Smooth muscle cell (in vitro differentiated cells): ENCODE results near the gene PLCL1. TPM values are rescaled to one million over a fixed set of nuclear protein-coding genes. Genes with fewer than 3 reads are reported as not detected.

Experiments used
- DNase-seq: peaks from one replicate; lab custom pipeline; 2025; ENCODE audit not compliant: unreplicated experiment; lab: John Stamatoyannopoulos, UW
- H2AFZ ChIP-seq: fragments of 200-600 bp; sonication (generic); 2 replicates; pipeline ENCODE4 v1.6.0; 2016; ENCODE audit warnings: antibody characterized with exemption, low read depth, mild to moderate bottlenecking
- H3F3A ChIP-seq: fragments of 200-600 bp; sonication (generic); 2 replicates; pipeline ENCODE4 v1.6.0; 2017; ENCODE audit warnings: antibody characterized with exemption, low read depth
- H3K27ac ChIP-seq: fragments of 200-600 bp; sonication (generic); 2 replicates; pipeline ENCODE4 v1.5.1; 2016; ENCODE audit warnings: low read depth, mild to moderate bottlenecking
- H3K27me3 ChIP-seq: fragments of 200-600 bp; sonication (generic); 2 replicates; pipeline ENCODE4 v1.6.1; 2016; ENCODE audit warnings: low read depth, mild to moderate bottlenecking
- H3K36me3 ChIP-seq: fragments of 200-600 bp; sonication (generic); 2 replicates; pipeline ENCODE4 v1.5.1; 2016; ENCODE audit warnings: low read depth
- H3K4me1 ChIP-seq: fragments of 200-600 bp; sonication (generic); 2 replicates; pipeline ENCODE4 v1.5.1; 2016; ENCODE audit warnings: low read depth
- H3K4me2 ChIP-seq: fragments of 200-600 bp; sonication (generic); 2 replicates; pipeline ENCODE4 v1.6.0; 2016; ENCODE audit warnings: mild to moderate bottlenecking
- H3K4me3 ChIP-seq: fragments of 200-600 bp; sonication (generic); 2 replicates; pipeline ENCODE4 v1.5.1; 2016; ENCODE audit warnings: mild to moderate bottlenecking
- H3K79me2 ChIP-seq: fragments of 200-600 bp; sonication (generic); 2 replicates; pipeline ENCODE4 v1.6.0; 2016; ENCODE audit warnings: low read depth, mild to moderate bottlenecking
- H3K9ac ChIP-seq: fragments of 200-600 bp; sonication (generic); 2 replicates; pipeline ENCODE4 v1.6.0; 2016; ENCODE audit warnings: low read depth
- H3K9me3 ChIP-seq: fragments of 200-600 bp; sonication (generic); replicated peaks from 2 replicates; pipeline ENCODE4 v1.5.1; 2016; ENCODE audit warnings: low read depth
- H4K20me1 ChIP-seq: fragments of 200-600 bp; sonication (generic); 2 replicates; pipeline ENCODE4 v1.6.0; 2016; ENCODE audit warnings: low read depth
- CTCF ChIP-seq: fragments of 200-600 bp; sonication (generic); IDR thresholded peaks from 2 replicates; pipeline ENCODE4 v1.5.1; 2017; ENCODE audit warnings: borderline replicate concordance, mild to moderate bottlenecking, antibody characterized with exemption; ENCODE audit not compliant: insufficient read depth, poor library complexity, severe bottlenecking
- WGBS: methylation state at CpG from one replicate; pipeline ENCODE4 v1.1.7; 2016; ENCODE audit warnings: low lambda C conversion rate; 5-methylcytosine and 5-hydroxymethylcytosine counted together
- polyA plus RNA-seq: library from polyadenylated mRNA; unstranded; fragments of >200 nt; fragmentation: Nextera tagmentation; extraction: Ambion mirVana; gene quantifications from 2 replicates; pipeline ENCODE4 v1.2.1, GENCODE V29; 2016
- total RNA-seq: library from RNA; depleted of rRNA; stranded (reverse); fragments of >200 nt; gene quantifications from 2 replicates; pipeline ENCODE4 v1.2.3, GENCODE V29; 2014

Gene PLCL1
- total and polyA plus RNA-seq, 2 experiments from 2014 or later = 0.87 to 1.3 TPM

- 66% methylated on average over 6 of the region's 6 CpGs for WGBS
- Histone ChIP-seq H3K27me3 (no peaks in the 10 kb centered on the region), H3K9ac (no peak overlapping the region)
These were observed 89.2 kb downstream of the PLCL1 start for GRCh38 chr2:197893403-197894177.

DNA sequence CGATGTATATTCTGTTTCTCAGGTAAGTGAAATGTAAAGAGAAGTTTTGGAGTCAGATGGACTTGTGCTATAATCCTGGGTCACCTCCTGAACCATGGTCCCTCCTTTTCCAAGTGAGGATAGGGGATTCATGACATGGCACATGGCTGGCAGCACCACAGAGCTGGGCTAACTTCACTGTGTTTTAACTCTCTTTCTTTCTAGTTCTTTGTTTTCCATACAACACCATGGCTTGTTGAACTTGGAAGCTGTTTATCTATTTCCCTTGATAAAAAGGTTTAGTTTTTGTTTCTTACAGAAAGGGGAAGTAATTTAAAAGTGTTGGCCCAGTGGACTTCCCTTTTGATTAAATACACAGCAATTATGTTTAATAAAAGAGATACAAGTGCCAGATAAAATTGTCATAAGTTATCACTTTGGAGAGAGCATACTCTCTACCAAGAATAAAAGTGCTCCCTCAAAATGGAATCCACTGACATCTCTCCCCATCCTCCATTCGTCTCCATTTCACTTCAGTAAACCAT, 90.4 kb downstream of the PLCL1 start:
- WGBS = 70% methylated on average over 2 of the region's 2 CpGs

More at GRCh38 chr2:197893403-197894177, 89.2 kb downstream of the PLCL1 start:
- TF ChIP-seq CTCF = no peak
- no peaks in the 10 kb centered on the region for H3F3A ChIP-seq
- no peaks in the 10 kb centered on the region for H4K20me1 ChIP-seq
- H2AFZ ChIP-seq = no peak overlapping the region
- H3K36me3 ChIP-seq = no peaks in the 10 kb centered on the region
- no peaks in the 10 kb centered on the region for H3K79me2 ChIP-seq
- no peak overlapping the region for H3K4me3 ChIP-seq
- DNase-seq = no peak
- no peak overlapping the region for H3K27ac ChIP-seq
- no peak overlapping the region for H3K4me2 ChIP-seq
- H3K4me1 ChIP-seq = peaks cover 10% of the 10 kb centered on the region
- no peaks in the 10 kb centered on the region for H3K9me3 ChIP-seq

GRCh38 chr2:197897960-197898678, 93.7 kb downstream of the PLCL1 start:
- TF ChIP-seq CTCF = no peak
- Histone ChIP-seq H3K4me1 (no peaks in the 10 kb centered on the region), H4K20me1 (no peaks in the 10 kb centered on the region), H3K4me2 (no peak overlapping the region), H3K79me2 (no peaks in the 10 kb centered on the region), H3K9me3 (no peaks in the 10 kb centered on the region), H3K27me3 (no peaks in the 10 kb centered on the region), H2AFZ (no peak overlapping the region), H3K4me3 (no peak overlapping the region), H3K27ac (no peak overlapping the region), H3K36me3 (no peaks in the 10 kb centered on the region), H3F3A (no peaks in the 10 kb centered on the region), H3K9ac (no peak overlapping the region)
- DNase-seq = no peak
- 91% methylated on average over 4 of the region's 4 CpGs for WGBS

More for the DNA sequence above, 90.4 kb downstream of the PLCL1 start:
- no peak for DNase-seq
- H3K9ac ChIP-seq = no peak overlapping the region
- H3K4me1 ChIP-seq = no peaks in the 10 kb centered on the region
- H4K20me1 ChIP-seq = no peaks in the 10 kb centered on the region
- no peaks in the 10 kb centered on the region for H3F3A ChIP-seq
- H3K4me3 ChIP-seq = no peak overlapping the region
- no peaks in the 10 kb centered on the region for H3K36me3 ChIP-seq
- no peak overlapping the region for H3K4me2 ChIP-seq
- no peaks in the 10 kb centered on the region for H3K27me3 ChIP-seq
- H2AFZ ChIP-seq = no peak overlapping the region
- H3K27ac ChIP-seq = no peak overlapping the region
- no peaks in the 10 kb centered on the region for H3K9me3 ChIP-seq
- H3K79me2 ChIP-seq = no peaks in the 10 kb centered on the region
- TF ChIP-seq CTCF = no peak
